Left renal pelvis (tissue), 4 donors: ENCODE measurements around the gene S1PR5. TPM values are rescaled to one million over a fixed set of nuclear protein-coding genes. Genes with fewer than 3 reads are reported as not detected.

ENCODE experiments used
- DNase-seq, 4 donors: peaks; one replicate each; pipeline ENCODE4 v3.0.0-alpha.2; 2013; ENCODE audit warnings: low read depth in 4 of 4, low spot score in 3 of 4
- polyA plus RNA-seq, 4 donors: library from polyadenylated mRNA; unstranded; fragments of 120-200 nt; gene quantifications; one replicate each; pipeline ENCODE4 v1.2.1, GENCODE V29; 2013; ENCODE audit not compliant: insufficient read length in 4 of 4

The S1PR5 gene
- polyA plus RNA-seq, 4 donors = 1.5 to 1.9 (median 1.6) TPM

GRCh38 chr19:10517760-10518443, 655 bp upstream of the S1PR5 start:
- DNase-seq = no peak

- no peak for DNase-seq
These were observed 468 bp downstream of the S1PR5 start for GRCh38 chr19:10516671-10517286.

GRCh38 chr19:10516064-10516385, 1.2 kb downstream of the S1PR5 start:
- DNase-seq = no peak

DNA sequence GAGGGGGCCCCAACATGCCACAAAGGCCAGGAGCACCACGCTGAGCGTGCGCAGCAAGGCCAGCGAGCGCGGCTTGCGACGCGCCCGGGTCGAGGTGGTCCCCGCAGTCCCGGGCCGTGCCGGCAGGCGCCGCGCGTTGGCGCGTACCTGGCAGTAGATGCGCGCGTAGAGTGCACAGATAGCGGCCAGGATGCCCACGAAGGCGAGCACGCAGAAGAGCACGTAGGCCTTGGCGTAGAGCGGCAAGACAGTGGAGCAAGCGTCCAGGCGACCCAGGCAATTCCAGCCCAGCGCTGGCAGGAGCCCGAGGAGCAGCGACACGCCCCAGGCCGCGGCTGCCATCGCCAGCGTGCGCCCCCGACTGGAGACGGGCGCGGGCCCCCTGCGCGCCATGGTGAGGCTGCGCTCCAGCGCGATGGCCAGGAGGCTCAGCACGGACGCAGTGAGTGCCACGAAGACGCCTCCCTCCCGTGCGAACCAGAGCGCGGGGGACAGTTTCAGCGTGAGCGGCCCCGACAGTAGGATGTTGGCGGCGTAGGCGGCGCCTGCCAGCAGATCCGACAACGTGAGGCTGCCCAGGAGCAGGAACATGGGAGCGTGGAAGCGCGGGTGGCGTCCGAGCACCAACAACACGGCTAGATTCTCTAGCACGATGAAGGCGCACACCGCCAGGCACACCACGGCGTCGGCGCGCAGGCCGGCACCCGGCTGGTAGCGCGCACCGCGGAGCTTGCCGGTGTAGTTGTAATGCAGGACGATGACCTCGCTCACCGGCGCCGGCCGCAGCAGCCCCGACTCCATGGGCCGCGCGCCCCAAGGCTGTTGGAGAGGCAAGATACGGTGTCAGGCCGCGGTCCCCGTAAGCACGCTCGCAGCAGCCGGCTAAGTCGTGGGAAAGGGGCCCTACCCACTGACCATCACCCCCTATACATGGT, 2.8 kb downstream of the S1PR5 start:
- no peak for DNase-seq

- no peak for DNase-seq
These were observed 4.0 kb downstream of the S1PR5 start for GRCh38 chr19:10513223-10513622.

DNA sequence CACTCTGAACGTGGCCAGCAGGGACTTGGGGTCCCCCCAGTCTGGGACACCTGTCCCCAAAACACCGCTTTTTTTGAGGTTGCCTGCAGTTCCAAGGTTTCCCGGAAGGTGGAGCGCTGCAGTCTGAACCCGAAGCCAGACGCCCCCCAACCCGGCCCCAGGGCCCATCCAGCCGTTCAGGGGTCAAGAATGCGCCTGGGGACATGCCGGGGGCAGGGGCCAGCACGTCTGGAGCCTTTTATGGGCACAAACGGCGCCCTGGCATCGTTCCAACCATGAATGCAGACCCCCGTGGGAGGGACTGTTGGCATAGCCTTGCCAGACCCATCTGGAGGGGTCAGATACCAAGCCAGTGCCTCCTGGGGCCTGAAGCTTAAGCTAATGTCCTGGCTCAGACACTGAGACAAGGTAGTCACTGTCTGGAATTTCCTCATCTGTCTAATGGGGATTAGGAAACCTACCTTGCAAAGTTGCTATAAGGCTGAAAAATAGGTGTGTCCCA, 6.9 kb downstream of the S1PR5 start:
- DNase-seq = no peak

GRCh38 chr19:10508707-10509106, 8.5 kb downstream of the S1PR5 start:
- DNase-seq = no peak

- no peak for DNase-seq
These were observed 9.2 kb downstream of the S1PR5 start for GRCh38 chr19:10508036-10508435.

- no peak for DNase-seq
These were observed 11.5 kb downstream of the S1PR5 start for GRCh38 chr19:10505583-10506229.

GRCh38 chr19:10503002-10503789, 14.1 kb downstream of the S1PR5 start, which contains the start of gene KEAP1:
Gene KEAP1, minus strand, starts transcription at chr19:10503356. Its CDS starts 3,323 bp downstream, at chr19:10500033.
- no peak for DNase-seq

DNA sequence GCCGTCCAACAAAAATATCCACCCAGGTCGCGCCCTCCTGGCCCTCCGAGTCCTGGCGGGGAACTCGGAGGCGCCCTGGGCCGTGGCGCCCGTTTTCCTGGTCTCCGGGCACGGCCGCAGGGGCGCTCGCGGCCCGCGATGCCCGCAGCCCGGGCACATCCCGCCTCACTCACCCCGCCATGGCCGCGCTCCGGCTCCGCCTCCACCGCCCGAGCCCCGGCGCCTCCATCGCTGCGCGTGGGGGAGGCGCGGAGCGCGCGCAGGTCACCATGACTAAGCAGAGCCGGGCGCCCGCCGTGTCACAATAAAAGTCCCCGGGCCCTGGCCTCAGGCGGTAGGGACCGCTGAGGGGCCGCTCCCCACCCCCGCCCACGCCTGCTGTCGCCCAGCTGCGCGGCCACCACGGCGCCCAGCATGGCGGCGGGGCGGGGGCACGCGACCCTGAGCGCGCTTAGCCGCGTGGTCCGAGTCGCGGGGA, 14.7 kb downstream of the S1PR5 start:
- peak; percentile 82 to 90 (median 87) for DNase-seq

DNA sequence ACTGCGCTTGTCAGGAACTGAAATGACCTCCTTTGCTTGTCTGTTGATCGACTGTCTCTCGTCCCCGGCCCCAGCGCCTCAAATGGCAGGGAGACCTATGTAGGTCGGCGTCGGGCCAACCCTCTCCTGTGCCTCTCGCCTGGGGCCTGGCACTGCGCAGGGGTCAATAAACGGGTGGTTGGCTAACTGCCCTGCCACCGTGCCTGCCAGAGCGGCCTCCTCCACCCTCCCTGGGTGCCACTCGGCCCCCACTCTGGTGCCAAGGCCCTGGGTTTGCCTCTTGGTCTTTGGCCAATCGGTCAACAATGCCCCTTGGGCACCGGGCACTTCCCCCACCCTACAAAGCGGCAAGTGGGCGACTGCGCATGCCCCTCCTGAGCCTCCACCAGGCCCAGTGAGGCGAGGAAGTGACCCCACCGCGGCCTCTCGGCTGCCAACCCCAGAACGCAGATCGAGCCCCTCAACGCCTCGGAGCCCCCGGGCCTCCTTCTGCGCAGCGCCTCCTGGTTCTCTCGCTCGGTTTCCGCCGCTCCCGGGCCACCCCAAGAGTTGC, 15.2 kb downstream of the S1PR5 start:
- DNase-seq = no peak

- DNase-seq = no peak
These were observed 17.0 kb downstream of the S1PR5 start for GRCh38 chr19:10500247-10500592.

DNA sequence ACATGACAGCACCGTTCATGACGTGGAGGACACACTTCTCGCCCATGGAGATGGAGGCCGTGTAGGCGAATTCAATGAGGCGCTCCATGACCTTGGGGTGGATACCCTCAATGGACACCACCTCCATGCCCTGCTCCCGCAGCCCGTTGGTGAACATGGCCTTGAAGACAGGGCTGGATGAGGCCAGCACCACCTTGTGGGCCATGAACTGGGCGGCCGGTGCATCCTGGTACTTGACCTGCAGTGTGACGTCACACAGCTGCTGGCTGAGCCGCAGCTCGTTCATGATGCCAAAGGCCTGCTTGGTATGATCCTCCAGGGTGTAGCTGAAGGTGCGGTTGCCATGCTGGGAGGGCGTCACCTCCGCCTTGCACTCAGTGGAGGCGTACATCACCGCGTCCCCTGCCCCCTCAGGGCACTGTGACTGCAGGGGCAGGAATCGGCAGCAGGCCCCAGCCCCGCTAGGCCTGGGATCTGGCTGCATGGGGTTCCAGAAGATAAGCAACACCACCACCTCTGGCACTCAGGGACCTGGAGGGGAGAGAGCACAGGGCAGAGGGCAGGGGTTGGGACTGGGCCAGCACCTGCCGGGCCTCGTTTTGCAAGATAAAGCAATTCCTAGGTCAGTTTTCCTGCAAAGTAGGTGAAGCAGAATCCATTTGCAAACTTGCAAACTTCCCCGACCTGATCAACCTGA, 17.5 kb downstream of the S1PR5 start:
- DNase-seq = no peak

DNA sequence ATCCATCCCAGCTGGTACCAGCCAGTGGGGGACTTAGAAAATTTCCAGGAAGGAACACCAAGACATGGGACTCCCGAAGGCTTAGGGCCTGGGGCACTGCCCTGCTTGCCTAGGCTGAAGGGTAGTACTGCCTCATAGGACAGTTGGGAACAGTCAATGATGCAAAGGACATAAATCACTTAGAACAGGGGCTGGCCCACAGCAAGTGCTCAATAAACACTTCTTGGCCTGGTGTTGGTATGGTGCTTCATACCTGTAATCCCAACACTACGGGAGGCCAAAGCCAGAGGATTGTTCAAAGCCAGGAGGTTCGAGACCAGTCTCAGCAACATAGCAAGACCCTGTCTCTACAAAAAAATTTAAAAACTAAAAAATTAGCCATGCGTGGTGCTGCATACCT, 19.9 kb downstream of the S1PR5 start:
- no peak for DNase-seq

GRCh38 chr19:10491472-10492047, 25.7 kb downstream of the S1PR5 start:
- DNase-seq = no peak

DNA sequence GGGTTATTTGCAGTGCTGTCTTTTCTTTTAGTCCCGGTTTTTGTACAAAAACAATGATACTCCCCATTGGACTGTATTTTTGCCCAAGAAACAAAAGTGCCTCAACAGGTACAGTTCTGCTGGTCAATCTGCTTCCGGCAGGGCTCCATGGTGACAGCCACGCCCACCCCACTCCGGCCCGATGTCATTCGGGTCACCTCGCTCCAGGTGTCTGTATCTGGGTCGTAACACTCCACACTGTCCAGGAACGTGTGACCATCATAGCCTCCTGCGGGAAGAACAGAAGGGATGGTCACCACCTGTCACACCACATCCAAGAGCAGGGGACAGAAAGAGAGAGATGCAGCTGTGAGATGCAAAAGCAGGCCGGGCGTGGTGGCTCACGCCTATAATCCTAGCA, 30.7 kb downstream of the S1PR5 start:
- no peak for DNase-seq

DNA sequence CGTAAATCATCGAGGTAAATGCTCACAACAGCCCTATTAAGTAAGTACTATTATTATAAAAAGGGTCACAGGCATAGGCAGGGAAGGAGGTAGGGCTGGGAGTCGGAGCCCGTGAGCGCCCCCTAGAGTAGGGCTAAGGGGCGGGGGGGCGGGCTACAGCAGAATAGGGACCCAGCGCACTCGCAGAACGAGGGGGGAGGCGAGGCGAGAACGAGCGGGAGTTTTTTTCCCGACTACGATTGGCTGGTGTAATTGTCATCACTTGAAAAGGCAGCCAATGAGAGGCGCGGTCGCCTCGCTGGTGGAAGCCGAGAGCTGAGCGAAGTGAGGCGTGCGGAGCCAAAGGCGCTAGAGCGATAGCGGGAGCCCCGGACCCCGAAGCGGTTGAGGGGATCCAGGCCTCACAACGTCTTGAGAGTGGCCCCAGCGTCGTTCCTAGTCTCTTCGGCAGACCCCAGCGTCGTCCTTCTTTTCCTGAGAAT, 38.3 kb downstream of the S1PR5 start:
- peak; percentile 63 to 77 (median 70) for DNase-seq

DNA sequence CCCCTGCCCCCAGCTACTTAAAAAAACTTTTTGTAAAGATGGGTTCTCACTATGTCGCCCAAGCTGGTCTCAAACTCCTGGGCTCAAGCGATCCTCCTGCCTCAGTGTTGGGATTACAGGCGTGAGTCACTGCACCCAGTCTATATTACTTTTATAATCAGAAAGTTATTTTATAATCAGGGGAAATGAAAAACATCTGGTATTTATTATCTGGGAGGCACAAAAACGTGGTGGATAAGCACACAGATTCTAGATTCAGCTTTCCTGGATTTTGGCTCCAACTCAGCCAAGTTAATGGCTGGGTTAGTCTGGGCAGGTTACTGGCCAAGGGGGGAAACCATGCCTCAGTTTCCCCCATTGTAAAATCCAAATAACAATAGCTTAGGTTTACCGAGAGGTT, 38.8 kb downstream of the S1PR5 start:
- DNase-seq = no peak
